Adrenal gland (tissue), 5 donors: ENCODE measurements around the gene UBE2H.

Experiments used
- POLR2A ChIP-seq, 2 donors: fragments of 450-650 bp; IDR thresholded peaks; one replicate each; pipeline ENCODE4 v1.6.1; 2017; ENCODE audit warnings: antibody characterized with exemption in 2 of 2, mild to moderate bottlenecking in 2 of 2, moderate library complexity in 1 of 2
- TF ChIP-seq, protein P1 (sequence below), 6 experiments: fragments of 450-650 bp in 4 of 6; fragments of 200-600 bp in 2 of 6; sonication (generic) in 1 of 6; IDR thresholded peaks; 1 replicate in 5 of 6; 2 replicates in 1 of 6; pipeline versions ENCODE4 v1.5.1 to v1.8.0; 2016 to 2021; ENCODE audit warnings: antibody characterized with exemption in 6 of 6, mild to moderate bottlenecking in 2 of 6, moderate library complexity in 1 of 6
- donor health status: DM: no; HTN: no; CAD: no.

DNA sequence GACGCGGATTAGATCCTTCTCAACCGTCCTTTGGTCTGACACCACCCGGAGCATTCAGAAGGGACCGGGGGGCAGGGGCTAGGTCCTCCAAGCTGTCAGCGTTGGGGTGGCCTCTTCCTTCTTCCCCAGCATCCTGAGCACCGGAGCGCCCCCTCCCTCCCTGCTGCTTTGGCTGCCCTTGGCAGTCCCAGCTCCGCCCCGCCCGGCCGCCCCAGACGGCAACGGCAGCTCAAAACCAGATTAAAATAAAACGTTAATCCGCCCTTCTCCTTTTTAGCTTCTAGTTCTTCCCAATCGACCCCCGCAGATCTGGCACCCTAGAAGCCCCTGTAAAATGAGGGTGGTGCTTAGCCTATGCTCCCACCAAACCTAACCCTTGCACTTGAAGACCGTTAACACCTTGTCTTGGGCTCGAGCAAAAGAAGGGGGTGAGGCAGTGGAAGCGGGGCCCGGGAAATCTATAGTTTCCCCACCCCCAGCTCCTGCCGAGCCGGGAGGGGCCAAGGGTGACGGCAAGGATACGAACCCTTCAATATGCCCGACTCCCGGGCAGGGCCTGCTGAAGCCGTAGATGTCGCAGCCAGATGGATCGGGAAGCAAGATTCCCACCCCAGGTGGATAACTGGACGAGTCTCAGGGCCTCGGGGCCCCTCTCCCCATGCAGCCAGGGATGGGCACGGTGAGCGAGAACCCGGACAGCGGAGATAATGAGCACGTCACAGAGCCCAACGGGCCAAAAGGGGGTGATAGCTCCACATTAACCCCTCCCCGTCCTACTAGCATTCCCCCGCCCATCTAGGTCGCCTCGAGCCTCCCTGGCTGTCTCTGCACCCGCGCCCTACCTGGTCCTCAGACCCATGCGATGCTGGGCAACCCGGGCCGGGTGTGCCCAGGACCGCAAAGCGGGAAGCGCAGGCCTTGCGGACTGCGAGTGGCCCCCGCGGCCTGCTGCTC lies 171.5 kb downstream of the UBE2H start:
- TF ChIP-seq, protein P1, sequence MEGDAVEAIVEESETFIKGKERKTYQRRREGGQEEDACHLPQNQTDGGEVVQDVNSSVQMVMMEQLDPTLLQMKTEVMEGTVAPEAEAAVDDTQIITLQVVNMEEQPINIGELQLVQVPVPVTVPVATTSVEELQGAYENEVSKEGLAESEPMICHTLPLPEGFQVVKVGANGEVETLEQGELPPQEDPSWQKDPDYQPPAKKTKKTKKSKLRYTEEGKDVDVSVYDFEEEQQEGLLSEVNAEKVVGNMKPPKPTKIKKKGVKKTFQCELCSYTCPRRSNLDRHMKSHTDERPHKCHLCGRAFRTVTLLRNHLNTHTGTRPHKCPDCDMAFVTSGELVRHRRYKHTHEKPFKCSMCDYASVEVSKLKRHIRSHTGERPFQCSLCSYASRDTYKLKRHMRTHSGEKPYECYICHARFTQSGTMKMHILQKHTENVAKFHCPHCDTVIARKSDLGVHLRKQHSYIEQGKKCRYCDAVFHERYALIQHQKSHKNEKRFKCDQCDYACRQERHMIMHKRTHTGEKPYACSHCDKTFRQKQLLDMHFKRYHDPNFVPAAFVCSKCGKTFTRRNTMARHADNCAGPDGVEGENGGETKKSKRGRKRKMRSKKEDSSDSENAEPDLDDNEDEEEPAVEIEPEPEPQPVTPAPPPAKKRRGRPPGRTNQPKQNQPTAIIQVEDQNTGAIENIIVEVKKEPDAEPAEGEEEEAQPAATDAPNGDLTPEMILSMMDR (IDR thresholded peaks at IDR 0.05), result no peak
- no peak for TF ChIP-seq POLR2A (IDR thresholded peaks at IDR 0.05)
